MCF 10A (cell line): Measurements from ENCODE around the gene RBM14. TPM values are rescaled to one million over a fixed set of nuclear protein-coding genes. Genes with fewer than 3 reads are reported as not detected.

ENCODE experiments used
- Bru-seq: library from RNA; stranded (reverse); fragments of 400-500 nt; gene quantifications from one replicate; lab custom pipeline; 2021; lab: Mats Ljungman, UMichigan
- BruChase-seq, 2 experiments: library from RNA; stranded (reverse); fragments of 400-500 nt; gene quantifications; one replicate each; lab custom pipeline; 2021; lab: Mats Ljungman, UMichigan
- BruUV-seq: library from RNA; stranded (reverse); fragments of 400-500 nt; replicated peaks from 2 replicates; lab custom pipeline; 2021; lab: Mats Ljungman, UMichigan
- CTCF ChIA-PET: fragments of 300-600 bp; sonication (Branson Sonifier 250); formaldehyde crosslinking; extraction: SDS; loops from one replicate; lab custom pipeline; 2021; ENCODE audit warnings: antibody characterized with exemption, inconsistent platforms; lab: Yijun Ruan, JAX
- POLR2A ChIA-PET: fragments of 300-600, 350-650 bp; sonication (Branson Sonifier 250); formaldehyde crosslinking; extraction: SDS; loops from one replicate; lab custom pipeline; 2020; ENCODE audit warnings: antibody characterized with exemption, inconsistent platforms; lab: Yijun Ruan, JAX
- DNase-seq: peaks from one replicate; pipeline ENCODE4 v3.0.0-alpha.2; 2018; ENCODE audit not compliant: unreplicated experiment
- H3K27ac Mint-ChIP-seq: one replicate; pipeline ENCODE4 v1.8.0; 2022; ENCODE audit warnings: mild to moderate bottlenecking, low read depth, mixed read lengths; ENCODE audit not compliant: unreplicated experiment
- H3K27me3 Mint-ChIP-seq: one replicate; pipeline ENCODE4 v1.8.0; 2022; ENCODE audit warnings: mixed read lengths; ENCODE audit not compliant: insufficient read depth, unreplicated experiment
- H3K36me3 Mint-ChIP-seq: one replicate; pipeline ENCODE4 v1.8.0; 2022; ENCODE audit warnings: mild to moderate bottlenecking, moderate library complexity, mixed read lengths; ENCODE audit not compliant: insufficient read depth, unreplicated experiment
- H3K4me1 Mint-ChIP-seq: one replicate; pipeline ENCODE4 v1.8.0; 2022; ENCODE audit warnings: mixed read lengths; ENCODE audit not compliant: insufficient read depth, unreplicated experiment
- H3K4me3 Mint-ChIP-seq: one replicate; pipeline ENCODE4 v1.8.0; 2022; ENCODE audit warnings: mild to moderate bottlenecking, moderate library complexity, mixed read lengths; ENCODE audit not compliant: unreplicated experiment
- H3K9me3 Mint-ChIP-seq: one replicate; pipeline ENCODE4 v1.8.0; 2022; ENCODE audit warnings: mixed read lengths; ENCODE audit not compliant: unreplicated experiment
- intact Hi-C: fragments of 100-400 bp; cut with micrococcal nuclease; formaldehyde crosslinking; loops from 2 replicates; pipeline ENCODE4 v1.14.1; 2022
- long read RNA-seq: library from polyadenylated mRNA; stranded (forward); transcript quantifications from one replicate; pipeline ENCODE4 v2.0.0, GENCODE V29; 2022
- total RNA-seq: library from RNA; stranded (reverse); gene quantifications from 2 replicates; pipeline ENCODE4 v1.2.3, GENCODE V29; 2022
- TF ChIP-seq, protein P1 (sequence below): fragments of 200-600 bp; IDR thresholded peaks from one replicate; pipeline ENCODE4 v1.8.0; 2022; ENCODE audit warnings: antibody characterized with exemption, mild to moderate bottlenecking; ENCODE audit not compliant: unreplicated experiment

The RBM14 gene, protein sequence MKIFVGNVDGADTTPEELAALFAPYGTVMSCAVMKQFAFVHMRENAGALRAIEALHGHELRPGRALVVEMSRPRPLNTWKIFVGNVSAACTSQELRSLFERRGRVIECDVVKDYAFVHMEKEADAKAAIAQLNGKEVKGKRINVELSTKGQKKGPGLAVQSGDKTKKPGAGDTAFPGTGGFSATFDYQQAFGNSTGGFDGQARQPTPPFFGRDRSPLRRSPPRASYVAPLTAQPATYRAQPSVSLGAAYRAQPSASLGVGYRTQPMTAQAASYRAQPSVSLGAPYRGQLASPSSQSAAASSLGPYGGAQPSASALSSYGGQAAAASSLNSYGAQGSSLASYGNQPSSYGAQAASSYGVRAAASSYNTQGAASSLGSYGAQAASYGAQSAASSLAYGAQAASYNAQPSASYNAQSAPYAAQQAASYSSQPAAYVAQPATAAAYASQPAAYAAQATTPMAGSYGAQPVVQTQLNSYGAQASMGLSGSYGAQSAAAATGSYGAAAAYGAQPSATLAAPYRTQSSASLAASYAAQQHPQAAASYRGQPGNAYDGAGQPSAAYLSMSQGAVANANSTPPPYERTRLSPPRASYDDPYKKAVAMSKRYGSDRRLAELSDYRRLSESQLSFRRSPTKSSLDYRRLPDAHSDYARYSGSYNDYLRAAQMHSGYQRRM
- total RNA-seq (78.1 and 88.3 TPM in 2 replicates), Bru-seq, nascent RNA (percentile 90 among the genes with signal in this experiment), BruChase-seq, experiment 1, labeled RNA remaining after a 6-hour chase (percentile 98 among the genes with signal in this experiment), BruChase-seq, experiment 2, labeled RNA remaining after a 2-hour chase (percentile 96 among the genes with signal in this experiment)
- long read RNA-seq, transcript RBM14-201 (3 exons, 2,828 nt), result major isoform, 18 of 28 reads
- long read RNA-seq, partial matches to known transcripts, result 8 of 28 reads
- long read RNA-seq, other reads (novel, unspliced or antisense), result 2 of 28 reads

DNA sequence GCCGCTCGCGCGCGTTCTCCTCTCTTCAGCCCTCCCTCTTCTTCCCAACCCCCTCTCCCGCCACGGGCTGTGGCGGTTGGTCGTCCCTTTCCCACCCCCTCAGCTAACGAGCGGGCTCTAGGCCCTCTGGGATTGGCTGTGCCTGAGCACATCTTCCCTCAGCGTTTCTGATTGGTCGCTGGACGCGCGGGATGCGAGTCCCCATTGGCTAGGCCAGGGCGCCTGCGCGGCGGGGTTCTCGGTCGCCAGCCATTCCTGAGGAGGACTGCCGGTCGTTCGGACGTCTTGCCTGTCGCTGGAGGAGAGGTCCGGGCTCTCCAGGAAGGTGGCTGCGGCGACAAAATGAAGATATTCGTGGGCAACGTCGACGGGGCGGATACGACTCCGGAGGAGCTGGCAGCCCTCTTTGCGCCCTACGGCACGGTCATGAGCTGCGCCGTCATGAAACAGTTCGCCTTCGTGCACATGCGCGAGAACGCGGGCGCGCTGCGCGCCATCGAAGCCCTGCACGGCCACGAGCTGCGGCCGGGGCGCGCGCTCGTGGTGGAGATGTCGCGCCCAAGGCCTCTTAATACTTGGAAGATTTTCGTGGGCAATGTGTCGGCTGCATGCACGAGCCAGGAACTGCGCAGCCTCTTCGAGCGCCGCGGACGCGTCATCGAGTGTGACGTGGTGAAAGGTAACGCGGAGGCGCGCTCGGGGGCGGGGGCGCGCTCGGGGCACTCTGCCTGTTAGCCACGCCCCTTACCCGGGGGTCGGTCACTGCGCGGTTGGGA is at the start of gene RBM14:
RBM14 (plus strand) TSS at position 252 of the 776 bp plus-strand sequence; CDS start at position 343, 91 bp downstream.
- CTCF ChIA-PET, result interaction anchor here (0.6 to 1.9 kb wide), 6 partner anchors 10 to 144 kb away, joined by 3 to 12 read pairs (median 3); partner anchors contain the start of genes DPP3, RBM4 and RBM4B
- peaks cover 20% of the 10 kb centered on the region for H3K4me1 Mint-ChIP-seq
- POLR2A ChIA-PET, result interaction anchor here (0.6 to 21.3 kb wide), 35 partner anchors 8 to 1139 kb away, joined by 3 to 420 read pairs (median 5); partner anchors contain the start of genes ACTN3, BBS1, CCDC87 and CCS
- DNase-seq, result peak; percentile 99
- H3K9me3 Mint-ChIP-seq, result no peaks in the 10 kb centered on the region
- intact Hi-C loops, result loop anchor here (5.0 kb wide), 1 partner anchor 134 kb away; the partner anchor contains the start of gene DPP3
- peaks cover 60% of the 10 kb centered on the region for H3K36me3 Mint-ChIP-seq
- TF ChIP-seq, protein P1, sequence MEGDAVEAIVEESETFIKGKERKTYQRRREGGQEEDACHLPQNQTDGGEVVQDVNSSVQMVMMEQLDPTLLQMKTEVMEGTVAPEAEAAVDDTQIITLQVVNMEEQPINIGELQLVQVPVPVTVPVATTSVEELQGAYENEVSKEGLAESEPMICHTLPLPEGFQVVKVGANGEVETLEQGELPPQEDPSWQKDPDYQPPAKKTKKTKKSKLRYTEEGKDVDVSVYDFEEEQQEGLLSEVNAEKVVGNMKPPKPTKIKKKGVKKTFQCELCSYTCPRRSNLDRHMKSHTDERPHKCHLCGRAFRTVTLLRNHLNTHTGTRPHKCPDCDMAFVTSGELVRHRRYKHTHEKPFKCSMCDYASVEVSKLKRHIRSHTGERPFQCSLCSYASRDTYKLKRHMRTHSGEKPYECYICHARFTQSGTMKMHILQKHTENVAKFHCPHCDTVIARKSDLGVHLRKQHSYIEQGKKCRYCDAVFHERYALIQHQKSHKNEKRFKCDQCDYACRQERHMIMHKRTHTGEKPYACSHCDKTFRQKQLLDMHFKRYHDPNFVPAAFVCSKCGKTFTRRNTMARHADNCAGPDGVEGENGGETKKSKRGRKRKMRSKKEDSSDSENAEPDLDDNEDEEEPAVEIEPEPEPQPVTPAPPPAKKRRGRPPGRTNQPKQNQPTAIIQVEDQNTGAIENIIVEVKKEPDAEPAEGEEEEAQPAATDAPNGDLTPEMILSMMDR, result no peak
- H3K27me3 Mint-ChIP-seq, result no peaks in the 10 kb centered on the region
- H3K27ac Mint-ChIP-seq, result peak within 1 kb of the TSS; percentile 96
- H3K4me3 Mint-ChIP-seq, result peak within 1 kb of the TSS; percentile 86
- TSS peak; percentile 30 for BruUV-seq

DNA sequence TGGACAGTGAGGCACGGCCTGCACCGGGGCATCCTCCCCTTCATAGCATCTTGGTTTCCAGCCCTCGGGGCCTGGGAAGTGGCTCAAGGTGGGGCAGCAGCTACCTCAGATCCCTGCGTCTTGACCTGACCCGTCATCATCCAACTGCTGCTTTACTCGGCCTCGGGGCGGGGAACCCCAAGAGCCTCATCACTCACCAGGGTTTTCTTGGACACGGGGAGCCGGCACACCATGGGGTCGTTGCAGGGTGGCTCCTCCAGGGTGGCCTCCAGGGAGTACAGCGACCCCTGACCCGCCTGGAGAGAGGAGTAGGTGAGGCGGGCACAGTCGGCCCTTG is 48.7 kb upstream of the RBM14 start:
- no TSS peak for BruUV-seq
- DNase-seq, result no peak
- Mint-ChIP-seq H3K4me1 (peaks cover 7% of the 10 kb centered on the region), H3K27ac (no peak overlapping the region), H3K4me3 (peak overlapping the region; percentile 71), H3K36me3 (no peaks in the 10 kb centered on the region), H3K9me3 (no peaks in the 10 kb centered on the region), H3K27me3 (no peaks in the 10 kb centered on the region)
- ChIA-PET CTCF (interaction anchor here (0.6 to 1.6 kb wide), 2 partner anchors 111 to 277 kb away, joined by 3 to 4 read pairs; no protein-coding TSS in a partner anchor), POLR2A (interaction anchor here (0.7 to 3.6 kb wide), 12 partner anchors 11 to 110 kb away, joined by 3 to 26 read pairs (median 10); partner anchors contain the start of genes ACTN3, CCDC87, CCS and DPP3)
- intact Hi-C loops, result no loop called here
- TF ChIP-seq, protein P1, result no peak

DNA sequence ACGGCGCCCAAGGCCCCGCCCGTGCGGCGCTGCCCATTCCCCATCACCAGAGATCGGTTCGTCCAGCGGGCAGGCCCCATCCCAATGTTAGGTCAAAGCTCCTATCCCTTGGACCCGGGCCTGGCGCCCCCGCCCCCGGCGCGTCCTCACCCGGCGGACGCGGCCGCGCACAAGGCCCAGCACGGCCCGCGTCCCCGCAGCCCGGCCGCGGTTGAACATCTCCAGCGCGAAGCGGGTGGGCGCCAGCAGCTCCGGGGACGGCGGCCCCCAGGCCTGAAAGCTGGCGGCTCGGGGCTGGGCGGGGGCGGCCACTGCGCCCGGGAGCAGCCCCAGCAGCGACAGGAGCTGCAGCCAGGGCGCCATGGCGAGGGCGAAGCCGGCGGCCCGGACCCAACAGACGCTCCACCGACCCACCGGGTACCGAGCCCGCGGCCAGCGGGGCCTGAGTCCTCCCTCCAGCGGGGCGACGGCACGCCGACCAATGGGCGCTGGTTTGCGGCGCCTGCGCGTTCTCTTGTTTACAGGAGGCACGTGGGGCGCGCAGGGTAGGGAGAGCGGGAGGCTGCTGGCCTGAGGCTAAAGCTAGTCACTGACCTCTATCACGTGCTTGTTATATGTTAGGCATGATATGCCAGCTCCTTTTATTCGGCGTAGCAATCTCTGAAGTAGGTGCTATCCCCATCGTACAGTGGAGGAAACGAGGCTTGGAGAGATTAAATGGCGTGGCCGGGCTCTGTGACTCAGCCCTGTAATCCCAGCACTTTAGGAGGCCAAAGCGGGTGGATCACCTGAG is 48.1 kb upstream of the RBM14 start, which contains the start of gene CTSF:
CTSF (minus strand) TSS at position 483 of the 793 bp plus-strand sequence; CDS start at position 363, 120 bp downstream.
- TF ChIP-seq, protein P1, result no peak
- Mint-ChIP-seq H3K4me1 (peaks cover 7% of the 10 kb centered on the region), H3K27ac (peak within 1 kb of the TSS; percentile 77), H3K4me3 (peak within 1 kb of the TSS; percentile 71), H3K9me3 (no peaks in the 10 kb centered on the region), H3K27me3 (peaks cover under 1% of the 10 kb centered on the region), H3K36me3 (no peaks in the 10 kb centered on the region)
- BruUV-seq, result no TSS peak
- DNase-seq, result peak; percentile 82
- intact Hi-C loops, result no loop called here
- POLR2A ChIA-PET, result interaction anchor here (0.6 to 3.6 kb wide), 18 partner anchors 10 to 110 kb away, joined by 3 to 26 read pairs (median 5); partner anchors contain the start of genes ACTN3, CCDC87, CCS and DPP3
- CTCF ChIA-PET, result interaction anchor here (0.6 to 1.7 kb wide), 6 partner anchors 24 to 276 kb away, joined by 3 to 5 read pairs (median 3); no protein-coding TSS in a partner anchor
